ENCODE measurements around the gene RAB4A. TPM values are rescaled to one million over a fixed set of nuclear protein-coding genes. Genes with fewer than 3 reads are reported as not detected.

The RAB4A gene
- total and polyA plus RNA-seq, 2 of the 4 experiments (the other 2 are of a cell fraction): 25.6 to 26.2 TPM

DNA sequence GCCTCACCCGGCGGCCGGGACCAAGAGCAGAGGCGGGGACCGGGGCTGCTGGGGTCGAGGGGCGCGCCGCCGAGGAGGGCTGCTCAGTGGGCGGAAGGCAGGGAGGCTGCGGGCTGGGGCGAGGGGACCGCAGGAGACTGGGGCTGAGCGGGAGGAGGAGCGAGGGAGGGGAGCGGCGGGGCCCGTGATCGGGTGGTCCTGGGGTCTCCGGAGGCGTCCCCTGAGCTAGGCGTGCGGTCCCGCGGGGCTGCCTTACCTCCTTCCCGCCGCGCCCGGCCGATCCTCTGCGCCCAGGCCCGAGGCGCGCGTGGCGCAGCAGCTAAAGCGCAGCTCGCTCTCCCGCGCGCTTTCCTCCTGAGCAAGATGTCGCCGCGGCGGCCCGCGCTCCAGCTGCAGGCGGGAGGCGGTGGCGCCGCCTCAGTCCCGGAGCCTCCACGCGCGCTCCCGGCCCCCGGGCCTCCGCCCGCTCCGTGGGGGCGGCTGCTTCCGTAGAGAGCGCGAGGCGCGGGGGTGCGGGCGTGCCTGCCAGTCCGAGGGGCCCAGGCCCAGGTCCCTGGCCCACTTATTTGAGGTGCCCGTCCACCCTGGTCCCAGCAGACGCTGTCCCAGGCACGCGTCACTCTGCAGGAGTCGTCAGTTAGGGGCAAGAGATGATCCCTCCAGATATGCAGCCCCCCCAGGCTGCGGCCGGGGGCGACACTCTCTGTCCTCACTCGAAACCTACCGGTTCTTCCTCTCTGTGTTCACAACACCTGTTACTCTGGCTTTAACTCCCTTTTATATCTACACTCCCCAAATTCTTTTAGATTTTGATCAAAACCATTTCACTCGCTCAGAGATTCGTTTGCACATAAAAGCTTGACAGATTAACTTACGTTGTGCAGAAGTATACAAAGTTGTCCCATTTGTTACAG, 72.0 kb downstream of the RAB4A start, which contains the start of gene CCSAP:
Gene CCSAP (minus strand): TSS at position 392 of the 914 bp plus-strand sequence. CDS start 582 bp downstream, outside the sequence.
- WGBS, 2 experiments (ENCODE audit: extremely low coverage in 2 of 2, insufficient read length in 1 of 2): 0% methylated on average over 47 of the region's 83 CpGs; no CpG with 5 or more reads in 1 of the 2 experiments
- H3K9me3 ChIP-seq (ENCODE audit: control insufficient read depth, insufficient read depth, low read length): 0 out of 2 replicates have a peak, but pooled peaks cover 2% of the 10 kb centered on the region
- no peaks in the 10 kb centered on the region for H3K36me3 ChIP-seq (ENCODE audit: control insufficient read depth, insufficient read depth, low read length)
- peak within 1 kb of the TSS; percentile 77 for H3K27ac ChIP-seq (ENCODE audit: insufficient read depth, low read length)
- no peak within 1 kb of the TSS for H3K56ac ChIP-seq (ENCODE audit: extremely low read depth, insufficient read depth, low read length)
- H2AK5ac ChIP-seq (ENCODE audit: low read depth, low read length): no peak within 1 kb of the TSS
- POLR2A ChIA-PET (ENCODE audit: unreplicated experiment): interaction anchor here (0.7 kb wide), 1 partner anchor 69 kb away, joined by 3 read pairs; no protein-coding TSS in a partner anchor
- H2BK15ac ChIP-seq (ENCODE audit: low read depth, low read length): no peak within 1 kb of the TSS
- H2BK20ac ChIP-seq (ENCODE audit: low read depth, low read length): no peak within 1 kb of the TSS
- peaks cover 11 to 30% of the 10 kb centered on the region in 2 experiments for H3K79me1 ChIP-seq (ENCODE audit: low read depth in 1 of 2, low read length in 2 of 2)
- BruUV-seq (replicated peaks): no TSS peak
- 0 out of 2 replicates have a peak within 1 kb of the TSS, but pooled peaks have one; percentile 7 for H3K23ac ChIP-seq (ENCODE audit: low read depth, low read length)
- peak within 1 kb of the TSS; percentile 70 for H2AK9ac ChIP-seq (replicated peaks; ENCODE audit: low read depth, low read length, poor library complexity)
- no peaks in the 10 kb centered on the region for H3K9me1 ChIP-seq (ENCODE audit: insufficient read depth, low read length)
- no peak within 1 kb of the TSS for H4K5ac ChIP-seq (ENCODE audit: low read depth, low read length)
- ATAC-seq (ENCODE audit: low read depth) (peak; percentile 65), DNase-seq (peak; percentile 38)
- in situ Hi-C loops (cut with MboI; ENCODE audit: low sequenced_read_pairs) (no loop called here), dilution Hi-C loops (cut with HindIII; ENCODE audit: low sequenced_read_pairs, unreplicated experiment) (no loop called here), intact Hi-C loops (cut with micrococcal nuclease) (loop anchor here (1.0 to 5.0 kb wide), 2 partner anchors 86 to 97 kb away; no protein-coding TSS in a partner anchor)
- H3K4ac ChIP-seq (ENCODE audit: low read depth, low read length): peak within 1 kb of the TSS; percentile 32; the same call in 1 of the 2 replicates
- H4K91ac ChIP-seq (ENCODE audit: insufficient read depth, low read depth, low read length): no peak within 1 kb of the TSS; the same call in 1 of the 2 replicates
- CTCF ChIA-PET: no interaction called here
- H3K9ac ChIP-seq (ENCODE audit: low read depth, low read length): peak within 1 kb of the TSS; percentile 74
- peak within 1 kb of the TSS; percentile 78 for H3K4me3 ChIP-seq (ENCODE audit: insufficient read depth, low read depth, low read length)
- peak within 1 kb of the TSS; percentile 96 for H2AFZ ChIP-seq (replicated peaks; ENCODE audit: low read length, poor library complexity)
- peaks cover 2% of the 10 kb centered on the region; the same call in 1 of the 2 replicates for H3K4me1 ChIP-seq (ENCODE audit: control insufficient read depth, insufficient read depth, low read length)
- H2BK5ac ChIP-seq (ENCODE audit: low read depth, low read length, poor library complexity, severe bottlenecking): peak within 1 kb of the TSS; percentile 59
- no peak within 1 kb of the TSS; the same call in 1 of the 2 replicates for H3K18ac ChIP-seq (ENCODE audit: low read depth, low read length)
- TF ChIP-seq MAZ (IDR thresholded peaks at IDR 0.05; ENCODE audit: borderline replicate concordance, low read depth, low read length) (peak; percentile 55; the same call in 1 of the 2 replicates), POLR2A (IDR thresholded peaks at IDR 0.05; ENCODE audit: low read depth, low read length) (no peak), BHLHE40 (IDR thresholded peaks at IDR 0.05; ENCODE audit: low read depth, low read length) (no peak), MXI1 (IDR thresholded peaks at IDR 0.05; ENCODE audit: borderline replicate concordance, low read depth, low read length) (0 out of 2 replicates have a peak, but pooled peaks have one; percentile 30), RFX5 (IDR thresholded peaks at IDR 0.05; ENCODE audit: low read depth, low read length) (no peak)
- TF ChIP-seq, protein P1, sequence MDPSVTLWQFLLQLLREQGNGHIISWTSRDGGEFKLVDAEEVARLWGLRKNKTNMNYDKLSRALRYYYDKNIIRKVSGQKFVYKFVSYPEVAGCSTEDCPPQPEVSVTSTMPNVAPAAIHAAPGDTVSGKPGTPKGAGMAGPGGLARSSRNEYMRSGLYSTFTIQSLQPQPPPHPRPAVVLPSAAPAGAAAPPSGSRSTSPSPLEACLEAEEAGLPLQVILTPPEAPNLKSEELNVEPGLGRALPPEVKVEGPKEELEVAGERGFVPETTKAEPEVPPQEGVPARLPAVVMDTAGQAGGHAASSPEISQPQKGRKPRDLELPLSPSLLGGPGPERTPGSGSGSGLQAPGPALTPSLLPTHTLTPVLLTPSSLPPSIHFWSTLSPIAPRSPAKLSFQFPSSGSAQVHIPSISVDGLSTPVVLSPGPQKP (IDR thresholded peaks at IDR 0.05; ENCODE audit: borderline replicate concordance, low read depth, low read length): no peak
- H2BK120ac ChIP-seq (ENCODE audit: low read depth, low read length): no peak within 1 kb of the TSS
- H3K4me2 ChIP-seq (ENCODE audit: low read depth, low read length): peak within 1 kb of the TSS; percentile 90
- no peak within 1 kb of the TSS for H3K14ac ChIP-seq (replicated peaks; ENCODE audit: low read depth, low read length)
- H4K8ac ChIP-seq (ENCODE audit: low read depth in 2 of 2, low read length in 2 of 2): peak within 1 kb of the TSS; percentile 21 to 71; a peak in 2 of 4 replicates
- H4K20me1 ChIP-seq (ENCODE audit: insufficient read depth, low read length): no peaks in the 10 kb centered on the region
- H3K27me3 ChIP-seq (ENCODE audit: control insufficient read depth, insufficient read depth, low read length): peaks cover 12% of the 10 kb centered on the region; the same call in 1 of the 2 replicates

Measured in IMR-90 (cell line).